Stimulated activated naive B cell treated with anti-CD40 and anti-IgM and Interleukin-4, amounts not matched to agents 10 μg/mL and 1 μg/mL and 100 μg/mL, for 72 hours (primary cell): ENCODE data around the gene FDXR.
"Not testable (repeated sequence)": the region's sequence is repeated elsewhere in the genome, so short reads cannot be mapped to it uniquely, and the experiment has no call there.

Experiments
- ATAC-seq, 2 donors: fragments of 150-1000 bp; cut with Tn5 transposase; replicated peaks; 2 replicates each; pipeline ENCODE4 v1.10.0; 2021; ENCODE audit warnings: moderate library complexity in 1 of 2
- DNase-seq: peaks from one replicate; pipeline ENCODE4 v3.0.0; 2021
- H3K27ac Mint-ChIP-seq: one replicate; pipeline ENCODE4 v1.8.0; 2022; ENCODE audit warnings: mild to moderate bottlenecking, mixed read lengths
- H3K27me3 Mint-ChIP-seq, 2 donors: one replicate each; pipeline ENCODE4 v1.8.0; 2022; ENCODE audit warnings: mixed read lengths in 2 of 2
- H3K36me3 Mint-ChIP-seq, 2 donors: one replicate each; pipeline ENCODE4 v1.8.0; 2022; ENCODE audit warnings: mixed read lengths in 2 of 2, mild to moderate bottlenecking in 1 of 2
- H3K4me1 Mint-ChIP-seq, 2 donors: one replicate each; pipeline ENCODE4 v1.8.0; 2022; ENCODE audit warnings: mixed read lengths in 2 of 2, mild to moderate bottlenecking in 1 of 2
- H3K4me3 Mint-ChIP-seq, 2 donors: one replicate each; pipeline ENCODE4 v1.8.0; 2022; ENCODE audit warnings: mild to moderate bottlenecking in 2 of 2, mixed read lengths in 2 of 2, moderate library complexity in 1 of 2
- H3K9me3 Mint-ChIP-seq, 2 donors: one replicate each; pipeline ENCODE4 v1.8.0; 2022; ENCODE audit warnings: mixed read lengths in 2 of 2, mild to moderate bottlenecking in 1 of 2

Gene FDXR

DNA sequence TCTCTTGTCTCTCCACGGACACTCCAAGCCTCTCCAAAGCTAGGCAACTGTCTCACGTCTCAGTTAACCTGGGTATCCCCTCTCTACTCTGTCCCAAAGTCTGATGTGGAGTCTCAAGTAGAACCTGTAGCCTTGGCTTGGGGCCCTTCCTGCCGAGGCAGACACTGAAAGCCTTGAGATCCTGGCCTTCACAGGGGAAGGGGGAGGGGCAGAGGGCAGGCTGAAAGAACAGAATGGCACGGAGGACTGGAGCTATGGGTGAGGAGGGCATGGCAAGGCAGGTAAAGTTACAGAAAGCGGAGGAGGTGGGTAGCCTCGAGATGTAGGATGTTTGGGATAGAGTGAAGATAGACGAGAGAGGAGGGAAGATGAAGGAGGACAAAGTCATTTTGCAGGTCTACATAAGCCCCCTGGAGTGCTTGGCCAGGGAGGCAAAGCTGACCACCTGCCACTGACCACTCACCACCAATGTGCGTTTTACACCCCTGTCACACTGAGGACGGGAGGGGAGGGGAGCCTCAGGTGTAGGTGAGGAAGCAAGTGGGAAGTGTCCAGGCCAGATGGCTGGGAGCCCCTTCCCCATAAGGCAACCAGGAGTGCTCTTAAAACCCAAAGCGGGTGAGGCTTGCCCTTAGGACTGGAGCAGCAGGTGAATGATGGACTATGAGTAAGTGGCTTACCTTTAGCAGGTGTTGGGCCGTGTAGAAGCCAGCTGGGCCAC, 1.3 kb downstream of the FDXR start:
- ATAC-seq (no peak), DNase-seq (no peak)
- Mint-ChIP-seq H3K27me3 (no peaks in the 10 kb centered on the region), H3K4me3 (peak overlapping the region; percentile 22 to 87), H3K9me3 (no peaks in the 10 kb centered on the region), H3K4me1 (peaks cover 14 to 27% of the 10 kb centered on the region in 2 donors), H3K36me3 (peaks cover 0 to 2% of the 10 kb centered on the region in 2 donors), H3K27ac (no peak overlapping the region)

GRCh38 chr17:74870512-74870911, 2.3 kb downstream of the FDXR start:
- no peak overlapping the region for H3K27ac Mint-ChIP-seq
- no peak overlapping the region for H3K4me3 Mint-ChIP-seq
- ATAC-seq = no peak
- no peaks in the 10 kb centered on the region for H3K27me3 Mint-ChIP-seq
- no peak for DNase-seq
- H3K9me3 Mint-ChIP-seq = no peaks in the 10 kb centered on the region
- H3K36me3 Mint-ChIP-seq = peaks cover 0 to 2% of the 10 kb centered on the region in 2 donors
- peaks cover 18 to 27% of the 10 kb centered on the region in 2 donors for H3K4me1 Mint-ChIP-seq

- not testable (repeated sequence) for ATAC-seq, H3K36me3 Mint-ChIP-seq, H3K4me3 Mint-ChIP-seq, H3K9me3 Mint-ChIP-seq, H3K27me3 Mint-ChIP-seq, DNase-seq, H3K27ac Mint-ChIP-seq
- peaks cover 20 to 29% of the 10 kb centered on the region in 2 donors for H3K4me1 Mint-ChIP-seq
Measured at GRCh38 chr17:74870028-74870427, 2.8 kb downstream of the FDXR start.

- Mint-ChIP-seq H3K4me3 (no peak overlapping the region), H3K36me3 (peaks cover 5 to 8% of the 10 kb centered on the region in 2 donors), H3K27me3 (peaks cover 0 to 5% of the 10 kb centered on the region in 2 donors), H3K4me1 (peaks cover 21 to 32% of the 10 kb centered on the region in 2 donors), H3K27ac (peak overlapping the region; percentile 27), H3K9me3 (no peaks in the 10 kb centered on the region)
- DNase-seq (no peak), ATAC-seq (no peak)
Measured at GRCh38 chr17:74868908-74869255, 3.9 kb downstream of the FDXR start.

DNA sequence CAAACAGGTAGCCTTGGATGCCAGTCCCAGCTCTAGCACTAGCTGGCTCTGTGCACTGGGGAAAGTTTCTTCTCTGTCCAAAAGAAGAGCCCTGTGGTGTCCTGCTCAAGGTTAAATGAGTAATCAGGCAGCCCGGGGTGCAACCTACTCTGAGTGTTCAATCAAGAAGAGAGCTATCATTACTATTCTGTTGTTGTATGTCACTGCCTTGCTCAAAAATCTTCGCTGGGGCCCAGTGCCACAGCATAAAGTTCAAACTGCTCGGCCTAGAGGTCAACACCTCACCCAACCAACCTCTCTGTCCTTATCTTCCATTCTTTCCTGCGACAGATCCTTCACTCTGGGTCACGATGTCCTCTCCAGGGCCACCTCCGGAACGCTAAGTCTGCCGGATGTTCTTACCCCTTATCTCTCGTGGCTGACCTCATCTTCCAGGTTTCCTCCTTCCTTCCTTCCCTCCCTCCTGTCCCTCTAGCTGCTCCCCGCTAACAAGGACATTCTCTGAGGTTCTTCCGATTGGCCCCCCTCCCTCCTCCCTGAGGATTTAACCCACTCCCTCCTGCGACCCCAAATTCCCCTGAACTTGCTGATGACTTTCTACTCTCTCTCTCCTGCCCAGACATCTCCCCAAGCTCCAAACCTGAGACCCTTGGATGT, 4.4 kb downstream of the FDXR start:
- H3K36me3 Mint-ChIP-seq = peaks cover 5 to 8% of the 10 kb centered on the region in 2 donors
- ATAC-seq (no peak), DNase-seq (no peak)
- H3K9me3 Mint-ChIP-seq = no peaks in the 10 kb centered on the region
- peaks cover 19 to 29% of the 10 kb centered on the region in 2 donors for H3K4me1 Mint-ChIP-seq
- no peak overlapping the region for H3K27ac Mint-ChIP-seq
- H3K4me3 Mint-ChIP-seq = no peak overlapping the region
- peaks cover 0 to 10% of the 10 kb centered on the region in 2 donors for H3K27me3 Mint-ChIP-seq

DNA sequence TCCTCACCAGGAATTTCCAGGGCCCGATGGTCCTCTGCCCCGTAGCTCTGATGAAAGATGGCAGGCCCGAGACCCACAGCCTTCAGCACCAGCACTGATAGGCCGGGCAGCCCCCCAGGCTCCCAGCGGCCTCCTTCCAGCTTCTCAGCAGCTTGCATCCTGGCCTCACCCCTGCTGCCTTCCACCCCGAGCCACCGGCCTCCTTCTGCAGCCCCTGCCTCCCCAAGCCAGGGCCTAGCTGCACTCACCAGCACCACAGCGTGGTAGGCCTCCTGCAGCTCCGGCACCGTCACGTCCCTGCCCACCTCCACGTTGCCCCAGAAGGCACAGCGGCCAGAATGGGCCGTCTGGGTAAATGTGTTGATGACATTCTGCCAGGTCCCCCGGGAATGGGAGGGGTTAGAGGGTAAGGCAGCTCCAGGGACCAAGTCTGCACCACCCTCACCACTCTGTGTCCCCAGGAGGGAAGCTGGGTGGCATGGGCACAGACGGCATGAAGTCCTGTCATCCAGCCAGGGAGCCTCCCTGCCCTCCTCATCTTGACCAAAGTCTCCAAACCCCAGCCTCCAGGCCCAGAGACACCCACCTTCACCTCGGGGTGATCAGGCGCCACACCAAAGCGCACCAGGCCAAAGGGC, 6.5 kb downstream of the FDXR start:
- Mint-ChIP-seq H3K9me3 (no peaks in the 10 kb centered on the region), H3K36me3 (peaks cover 5 to 8% of the 10 kb centered on the region in 2 donors)

GRCh38 chr17:74865504-74866197, 7.1 kb downstream of the FDXR start:
- no peak for DNase-seq
- H3K4me3 Mint-ChIP-seq = no peak overlapping the region
- H3K4me1 Mint-ChIP-seq = peaks cover 20 to 28% of the 10 kb centered on the region in 2 donors
- no peak overlapping the region for H3K27ac Mint-ChIP-seq
- H3K9me3 Mint-ChIP-seq = no peaks in the 10 kb centered on the region
- peaks cover 5 to 8% of the 10 kb centered on the region in 2 donors for H3K36me3 Mint-ChIP-seq
- no peak for ATAC-seq
- H3K27me3 Mint-ChIP-seq = peaks cover 19 to 34% of the 10 kb centered on the region in 2 donors

More for the DNA sequence above, 6.5 kb downstream of the FDXR start:
- DNase-seq (no peak), ATAC-seq (no peak)
- H3K4me3 Mint-ChIP-seq = no peak overlapping the region
- no peak overlapping the region for H3K27ac Mint-ChIP-seq
- H3K27me3 Mint-ChIP-seq = peaks cover 14 to 28% of the 10 kb centered on the region in 2 donors
- peaks cover 19 to 25% of the 10 kb centered on the region in 2 donors for H3K4me1 Mint-ChIP-seq

DNA sequence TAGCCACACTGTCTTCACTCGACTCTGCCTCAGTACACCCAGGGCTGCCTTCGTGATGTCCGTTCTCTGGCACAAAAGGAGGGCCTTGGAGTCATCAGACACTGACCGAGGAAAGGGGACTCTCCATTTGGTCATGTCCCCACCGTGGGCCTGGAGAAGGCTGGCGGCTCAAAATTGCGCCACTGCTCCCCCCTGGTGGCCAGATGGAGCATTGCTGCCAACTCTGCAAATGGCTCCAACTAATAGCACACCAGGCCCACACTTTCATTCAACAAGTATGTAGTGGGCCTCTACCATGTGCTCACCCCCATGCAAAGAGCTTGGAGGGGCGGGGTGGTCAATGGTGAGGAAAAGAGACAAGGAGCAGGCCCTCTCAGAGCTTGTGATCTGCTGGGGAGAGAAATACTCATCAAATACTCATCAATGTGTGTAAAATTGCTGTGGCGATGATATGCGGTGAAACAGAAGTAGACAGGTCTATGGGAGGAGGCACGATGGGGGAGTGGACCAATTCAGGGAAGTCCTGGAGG, 7.9 kb downstream of the FDXR start:
- DNase-seq = peak; percentile 59
- Mint-ChIP-seq H3K4me1 (peaks cover 23 to 35% of the 10 kb centered on the region in 2 donors), H3K27ac (peak overlapping the region; percentile 31), H3K9me3 (no peaks in the 10 kb centered on the region), H3K36me3 (peaks cover 5 to 8% of the 10 kb centered on the region in 2 donors), H3K4me3 (no peak overlapping the region), H3K27me3 (peaks cover 25 to 41% of the 10 kb centered on the region in 2 donors)
- ATAC-seq = peak; percentile 57 to 64

DNA sequence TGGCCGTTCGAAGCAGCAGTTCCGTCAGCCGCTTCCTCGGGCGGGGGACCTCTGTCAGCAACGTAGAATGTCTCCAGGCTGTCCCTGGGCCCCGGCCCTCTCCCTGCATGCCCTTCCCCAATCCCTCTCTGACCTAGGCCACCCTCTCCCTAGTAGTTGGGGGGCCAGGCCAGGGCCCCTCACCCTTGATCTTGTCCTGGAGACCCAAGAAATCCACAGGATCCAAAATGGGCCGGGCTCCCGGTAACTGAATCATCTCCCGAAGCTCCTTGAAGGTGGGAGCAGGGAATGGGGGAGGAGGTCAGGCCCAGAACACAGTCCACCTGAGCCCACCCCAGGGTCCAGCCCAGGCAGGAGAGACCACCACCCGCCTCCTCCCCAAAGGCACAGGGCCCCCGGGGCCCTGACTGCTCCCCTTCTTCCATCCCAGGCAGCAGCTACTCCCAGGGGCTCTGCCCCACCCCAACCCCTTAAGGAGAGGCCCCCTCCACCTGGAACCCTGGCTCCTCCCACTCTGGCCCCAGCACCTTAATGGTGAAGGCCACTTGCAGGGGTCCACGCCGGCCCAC, 8.4 kb downstream of the FDXR start:
- H3K9me3 Mint-ChIP-seq = no peaks in the 10 kb centered on the region
- peaks cover 23 to 31% of the 10 kb centered on the region in 2 donors for H3K4me1 Mint-ChIP-seq
- peaks cover 5 to 8% of the 10 kb centered on the region in 2 donors for H3K36me3 Mint-ChIP-seq
- peaks cover 27 to 43% of the 10 kb centered on the region in 2 donors for H3K27me3 Mint-ChIP-seq
- H3K4me3 Mint-ChIP-seq = no peak overlapping the region
- ATAC-seq (no peak), DNase-seq (no peak)
- no peak overlapping the region for H3K27ac Mint-ChIP-seq

- Mint-ChIP-seq H3K9me3 (no peaks in the 10 kb centered on the region), H3K36me3 (peaks cover 5 to 9% of the 10 kb centered on the region in 2 donors), H3K27ac (no peak overlapping the region), H3K4me3 (no peak overlapping the region), H3K4me1 (peaks cover 23 to 29% of the 10 kb centered on the region in 2 donors), H3K27me3 (peaks cover 34 to 51% of the 10 kb centered on the region in 2 donors)
- ATAC-seq (no peak), DNase-seq (no peak)
Measured at GRCh38 chr17:74863420-74864296, 9.1 kb downstream of the FDXR start.

- no peak for ATAC-seq
- Mint-ChIP-seq H3K9me3 (no peaks in the 10 kb centered on the region), H3K36me3 (peaks cover 5 to 10% of the 10 kb centered on the region in 2 donors), H3K27ac (no peak overlapping the region), H3K4me3 (no peak overlapping the region), H3K27me3 (peaks cover 40 to 57% of the 10 kb centered on the region in 2 donors), H3K4me1 (peaks cover 23 to 29% of the 10 kb centered on the region in 2 donors)
- no peak for DNase-seq
Measured at GRCh38 chr17:74862919-74863318, 9.9 kb downstream of the FDXR start.

- H3K27me3 Mint-ChIP-seq = peaks cover 46 to 64% of the 10 kb centered on the region in 2 donors
- peaks cover 23 to 29% of the 10 kb centered on the region in 2 donors for H3K4me1 Mint-ChIP-seq
- peak overlapping the region; percentile 56 to 61 for H3K4me3 Mint-ChIP-seq
- DNase-seq = peak; percentile 51
- peak overlapping the region; percentile 47 for H3K27ac Mint-ChIP-seq
- no peaks in the 10 kb centered on the region for H3K9me3 Mint-ChIP-seq
- peak; percentile 46 to 67 for ATAC-seq
- H3K36me3 Mint-ChIP-seq = peaks cover 5 to 10% of the 10 kb centered on the region in 2 donors
Measured at GRCh38 chr17:74862108-74862901, 10.5 kb downstream of the FDXR start.
